ENCODE data around the gene RNASE12.
"Not testable (repeated sequence)": the region's sequence is repeated elsewhere in the genome, so short reads cannot be mapped to it uniquely, and the experiment has no call there.

The RNASE12 gene

DNA sequence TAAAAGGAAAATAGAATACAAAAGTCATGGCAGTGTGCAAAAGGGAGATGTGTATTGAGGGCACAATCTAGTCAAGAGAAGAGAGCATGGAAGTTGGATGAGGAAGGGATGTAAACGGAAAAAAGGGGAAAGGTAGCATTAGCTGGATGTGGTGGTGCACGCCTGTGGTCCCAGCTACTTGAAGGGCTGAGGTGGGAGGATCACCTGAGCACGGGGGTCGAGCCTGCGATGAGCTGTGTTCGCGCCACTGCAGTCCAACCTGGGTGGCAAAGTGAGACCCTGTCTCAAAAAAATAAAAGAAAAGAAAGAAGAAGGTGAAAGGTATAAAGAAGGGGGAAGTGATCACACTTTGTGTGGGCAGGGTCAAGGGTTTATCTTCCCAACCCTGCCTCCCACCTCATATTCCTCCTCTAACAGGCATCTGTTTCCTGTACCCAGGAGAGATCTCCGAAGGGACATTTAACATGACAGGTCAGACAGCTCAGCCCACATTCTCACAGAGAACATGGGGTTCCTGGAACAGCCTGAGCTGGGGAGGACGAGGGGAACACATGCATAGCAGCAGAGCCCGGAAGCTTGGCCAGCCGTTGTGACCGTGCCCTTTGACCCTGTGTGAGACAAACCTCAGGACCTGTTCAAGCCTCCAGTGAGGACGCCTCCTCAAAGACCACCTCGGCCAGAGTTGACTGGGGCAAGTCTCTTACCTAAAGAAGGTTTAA lies 12.2 kb downstream of the RNASE12 start:
- no peak for DNase-seq

DNA sequence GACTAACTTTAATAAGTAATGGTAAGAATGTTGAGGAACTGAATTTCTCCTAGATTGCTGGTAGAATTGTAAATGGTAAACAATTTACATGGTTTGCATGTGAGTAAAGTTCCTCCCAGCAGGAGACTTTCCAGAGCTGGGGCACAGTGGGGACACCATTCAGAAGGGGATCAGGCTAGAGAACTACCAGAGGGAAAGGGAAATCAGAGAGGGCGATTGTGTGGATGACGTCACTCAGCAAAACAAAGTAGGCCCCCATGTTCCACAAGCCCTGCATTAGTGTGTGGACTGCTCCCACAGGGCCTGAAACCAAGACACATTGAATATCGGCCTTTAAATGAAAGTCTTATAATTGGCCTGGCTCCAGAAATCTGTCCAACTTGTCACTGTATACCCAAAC lies 12.9 kb downstream of the RNASE12 start:
- no peak for DNase-seq

DNA sequence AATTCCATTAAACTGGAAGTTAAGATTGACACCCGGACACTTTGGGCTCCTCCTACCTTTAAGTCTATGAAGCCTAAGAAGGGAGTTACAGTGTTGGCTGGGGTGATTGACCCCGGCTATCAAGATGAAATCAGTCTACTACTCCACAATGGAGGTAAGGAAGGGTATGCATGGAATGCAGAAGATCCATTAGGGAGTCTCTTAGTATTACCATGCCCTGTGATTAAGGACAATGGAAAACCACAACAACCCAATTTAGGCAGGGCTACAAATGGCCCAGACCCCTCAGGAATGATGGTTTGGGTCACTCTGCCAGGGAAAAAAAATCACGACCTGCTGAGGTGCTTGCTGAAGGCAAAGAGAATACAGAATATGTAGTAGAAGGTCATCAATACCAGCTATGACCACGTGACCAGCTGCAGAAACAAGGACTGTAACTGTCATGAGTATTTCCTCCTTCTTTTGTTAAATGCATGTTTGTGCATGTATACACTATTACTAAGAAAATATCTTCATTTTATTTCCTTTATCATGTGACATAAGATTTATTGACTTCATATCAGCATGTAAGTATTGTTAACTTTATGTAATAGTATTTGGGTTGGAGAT lies 18.7 kb downstream of the RNASE12 start:
- DNase-seq = not testable (repeated sequence)

DNA sequence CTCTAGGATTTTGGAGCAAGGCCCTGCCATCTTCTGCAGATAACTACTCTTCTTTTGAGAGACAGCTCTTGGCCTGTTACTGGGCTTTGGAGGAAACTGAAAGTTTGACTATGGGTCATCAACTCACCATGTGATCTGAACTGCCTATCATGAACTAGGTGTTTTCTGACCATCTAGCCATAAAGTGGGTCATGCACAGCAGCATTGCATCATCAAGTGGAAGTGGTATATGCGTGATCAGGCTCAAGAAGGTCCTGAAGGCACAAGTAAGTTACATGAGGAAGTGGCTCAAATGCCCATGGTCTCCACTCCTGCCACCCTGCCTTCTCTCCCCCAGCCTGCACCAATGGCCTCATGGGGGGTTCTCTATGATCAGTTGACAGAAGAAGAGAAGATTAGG lies 20.5 kb downstream of the RNASE12 start:
- DNase-seq = not testable (repeated sequence)

DNA sequence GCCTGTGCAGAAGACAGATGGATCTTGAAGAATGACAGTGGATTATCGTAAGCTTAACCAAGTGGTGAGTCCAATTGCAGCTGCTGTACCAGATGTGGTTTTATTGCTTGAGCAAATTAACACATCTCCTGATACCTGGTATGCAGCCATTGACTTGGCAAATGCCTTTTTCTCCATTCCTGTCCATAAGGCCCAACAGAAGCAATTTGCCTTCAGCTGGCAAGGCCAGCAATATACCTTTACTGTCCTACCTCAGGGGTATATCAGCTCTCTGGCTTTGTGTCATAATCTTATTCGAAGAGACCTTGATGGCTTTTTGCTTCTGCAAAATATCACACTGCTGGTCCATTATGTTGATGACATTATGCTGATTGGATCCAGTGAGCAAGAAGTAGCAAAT lies 21.3 kb downstream of the RNASE12 start:
- not testable (repeated sequence) for DNase-seq

DNA sequence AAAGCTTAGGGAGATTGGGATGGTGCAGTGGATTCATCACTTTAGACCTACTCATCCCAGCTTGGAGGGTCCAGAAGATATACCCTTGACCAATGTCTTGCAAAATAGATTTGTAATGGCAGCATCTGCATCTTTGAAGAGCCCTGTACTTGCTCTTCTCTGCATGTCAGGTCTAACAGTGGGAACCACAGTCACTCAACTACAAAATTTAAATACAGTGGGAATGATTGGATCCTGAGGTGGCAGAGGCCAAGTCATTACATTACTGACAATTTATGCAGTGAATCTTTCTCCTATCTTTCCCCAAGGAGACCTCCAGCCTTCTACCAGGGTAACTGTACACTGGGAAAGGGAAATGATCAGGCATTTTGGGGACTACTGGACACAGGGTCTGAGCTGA lies 22.1 kb downstream of the RNASE12 start:
- DNase-seq = no peak

DNA sequence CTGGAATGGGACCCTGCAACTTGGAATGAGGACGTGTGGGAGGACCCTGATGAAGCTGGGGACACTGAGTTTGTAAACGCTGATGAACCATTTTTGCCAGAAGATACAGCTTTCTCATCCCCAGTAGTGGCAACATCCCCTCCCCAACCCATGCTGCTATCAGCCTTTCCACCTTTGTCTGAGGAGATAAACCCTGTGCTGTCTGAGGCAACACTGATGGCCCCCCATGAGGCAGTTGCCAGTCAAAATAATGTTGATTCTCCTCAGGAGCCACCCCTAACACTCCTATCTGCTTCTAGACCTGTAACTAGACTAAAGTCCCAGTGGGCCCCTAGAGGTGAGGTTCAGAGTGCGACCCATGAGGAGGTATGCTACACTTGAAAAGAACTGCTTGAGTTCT lies 22.8 kb downstream of the RNASE12 start:
- DNase-seq = no peak

DNA sequence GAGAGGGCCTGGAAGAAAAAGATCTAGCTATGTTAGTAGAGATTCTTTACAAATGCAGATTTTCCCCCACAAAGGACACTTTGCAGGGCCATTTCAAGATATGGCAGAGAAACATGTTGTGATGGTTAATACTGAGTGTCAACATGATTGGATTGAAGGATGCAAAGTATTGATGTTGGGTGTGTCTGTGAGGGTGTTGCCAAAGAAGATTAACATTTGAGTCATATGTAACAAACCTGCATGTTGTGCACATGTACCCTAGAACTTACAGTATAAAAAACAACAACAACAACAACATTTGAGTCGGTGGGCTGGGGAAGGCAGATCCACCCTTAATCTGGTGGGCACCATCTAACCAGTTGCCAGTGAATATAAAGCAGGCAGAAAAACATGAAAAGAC lies 24.0 kb downstream of the RNASE12 start:
- not testable (repeated sequence) for DNase-seq

DNA sequence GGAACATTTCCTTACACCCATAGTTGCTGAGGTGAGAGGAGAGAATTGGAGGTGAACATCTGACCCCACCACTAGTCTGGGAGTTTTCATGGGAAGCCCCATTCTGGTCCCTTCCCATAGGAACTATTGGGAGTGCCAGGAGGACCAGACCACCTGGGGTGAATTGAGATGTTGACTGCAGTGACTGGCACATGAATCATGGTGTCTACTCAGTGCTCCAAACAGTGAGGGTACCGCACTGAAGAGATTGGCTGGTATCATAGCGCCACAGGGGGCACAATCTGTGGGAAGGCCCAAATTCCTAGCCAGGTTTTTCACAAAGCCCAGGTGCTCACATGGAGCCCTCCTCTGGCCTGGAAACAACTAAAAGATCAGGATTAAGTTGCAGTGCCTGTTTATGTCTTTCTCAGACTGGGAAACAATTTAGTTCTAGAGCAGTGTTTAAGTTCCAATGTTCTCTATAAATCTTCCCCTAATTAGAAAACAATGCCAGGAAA lies 26.6 kb downstream of the RNASE12 start:
- no peak for DNase-seq

DNA sequence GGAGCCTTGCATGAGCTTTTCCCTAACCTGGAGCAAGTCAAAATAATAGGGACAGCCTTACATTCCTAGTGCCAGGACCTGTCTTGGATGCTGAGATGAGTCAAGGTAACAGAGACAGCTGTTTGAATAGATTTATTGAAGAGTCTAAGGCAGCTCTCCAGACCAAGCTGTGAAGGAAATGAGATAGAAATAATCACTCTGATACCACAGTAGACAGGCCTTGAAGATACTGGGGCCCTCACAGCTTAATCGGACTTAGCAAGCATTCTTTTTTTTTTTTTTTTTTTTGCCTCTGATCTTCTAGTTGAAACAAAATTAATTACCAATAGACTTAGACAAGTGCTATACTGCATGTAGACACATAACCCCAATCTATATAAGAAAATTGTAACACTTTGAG lies 27.2 kb downstream of the RNASE12 start:
- DNase-seq = no peak

DNA sequence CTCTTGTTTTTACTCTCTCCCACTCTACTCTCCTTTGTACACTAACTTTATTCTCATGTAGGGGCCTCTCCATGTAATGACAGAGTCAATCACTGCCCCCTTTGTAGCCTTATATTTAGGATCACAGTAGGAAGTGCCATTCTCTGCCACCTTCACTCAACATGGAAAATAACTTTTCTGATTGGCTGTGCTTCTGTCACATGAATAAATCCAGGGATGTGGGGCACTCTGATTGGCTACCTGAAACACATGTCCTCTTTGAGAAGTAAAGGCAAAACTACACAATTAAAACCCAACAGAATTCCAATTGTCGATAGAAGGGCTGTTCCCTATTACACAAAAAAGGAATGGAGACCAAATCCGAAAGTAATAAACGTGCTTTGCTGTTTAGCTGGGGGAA lies 30.2 kb downstream of the RNASE12 start, which contains the start of gene RNASE9:
TSS of gene RNASE9 (minus strand) at position 87 of the 400 bp plus-strand sequence.
- DNase-seq = no peak

DNA sequence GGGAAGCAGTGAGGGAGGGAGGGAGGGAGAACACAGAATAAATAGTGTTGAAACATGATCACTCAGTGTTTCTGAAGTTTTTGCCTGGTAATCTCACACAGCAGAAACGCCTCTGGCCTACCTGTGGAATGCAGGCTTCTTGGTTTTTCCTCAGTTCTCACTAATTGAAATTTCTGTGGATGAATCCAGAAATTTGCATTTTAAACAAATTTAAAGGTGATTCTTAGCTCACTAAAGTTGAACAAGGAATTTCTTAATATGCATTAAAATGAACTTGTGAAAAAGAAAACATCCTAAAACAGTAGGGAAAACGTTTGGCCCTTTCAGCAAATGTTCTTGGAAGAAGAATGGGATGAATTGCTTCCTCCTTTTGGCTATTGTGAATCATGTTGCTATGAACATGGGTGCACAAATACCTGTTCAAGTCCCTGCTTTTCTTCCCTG lies 31.7 kb downstream of the RNASE12 start:
- DNase-seq = no peak

DNA sequence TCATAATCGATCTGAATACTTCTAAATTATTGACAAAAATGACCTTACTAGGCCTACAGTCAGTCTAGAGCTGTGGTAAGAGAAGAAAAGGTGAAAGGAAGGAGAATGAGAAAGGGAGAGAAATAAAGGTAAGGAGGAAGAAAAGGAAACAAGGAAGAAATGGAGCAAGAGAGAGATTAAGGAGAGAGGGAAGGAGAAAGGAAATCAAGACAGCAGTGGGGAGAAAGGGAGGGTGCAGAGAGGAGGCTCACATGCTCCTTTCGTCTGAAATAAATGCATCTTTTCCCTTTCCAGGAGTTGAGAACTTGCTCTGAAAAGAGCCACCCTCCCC lies 34.0 kb downstream of the RNASE12 start:
- no peak for DNase-seq

DNA sequence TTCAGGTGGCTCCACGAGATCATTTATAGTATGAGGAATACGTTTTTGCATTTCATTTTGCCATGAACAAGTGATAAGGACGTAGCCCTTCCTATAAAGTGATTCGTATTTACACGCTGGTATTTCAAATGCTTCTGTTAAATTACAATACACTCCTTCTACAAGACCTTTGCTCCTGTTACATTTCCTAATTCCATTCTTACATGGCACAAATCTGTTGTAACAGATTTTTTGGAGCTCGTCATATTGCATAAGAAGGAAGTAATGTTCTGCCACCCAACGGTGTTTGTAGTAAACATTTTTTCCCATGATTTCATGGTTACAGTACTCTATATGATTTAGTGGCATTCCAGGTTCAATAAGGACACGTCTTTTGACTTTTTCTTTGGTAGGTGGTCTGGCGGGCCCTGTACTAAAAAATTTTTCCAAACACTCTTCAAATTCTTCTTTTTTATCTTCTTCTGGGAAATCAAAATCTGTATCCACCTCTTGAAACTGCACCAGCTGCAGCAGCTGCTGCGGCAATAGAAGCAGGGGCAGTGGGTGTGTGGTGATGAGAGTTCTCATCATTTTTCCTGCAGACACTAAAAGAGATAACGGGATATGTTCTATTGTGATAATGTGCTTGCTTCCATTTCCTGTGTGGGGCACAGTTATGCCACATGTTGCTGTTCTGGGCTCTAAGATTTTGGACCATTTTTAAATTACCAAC lies 34.5 kb downstream of the RNASE12 start:
- DNase-seq = no peak

DNA sequence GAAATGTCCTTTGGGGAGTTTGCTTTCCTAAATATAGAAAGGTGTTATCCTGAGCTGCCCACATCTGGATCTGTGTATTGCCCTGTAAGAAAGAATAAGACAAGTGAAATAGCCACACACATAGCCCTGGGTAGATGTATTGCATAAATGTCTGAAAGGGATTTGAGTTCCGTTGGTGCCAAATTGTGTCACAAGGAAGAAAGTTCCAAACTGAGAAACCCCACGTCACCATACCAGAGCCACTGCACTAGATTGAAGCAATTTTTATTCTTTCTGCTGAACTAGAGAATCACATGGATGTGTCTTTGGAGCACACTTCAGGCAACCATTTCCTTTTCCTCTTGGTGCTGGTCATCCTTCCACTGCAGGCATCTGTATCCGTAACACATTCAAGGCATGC lies 35.3 kb downstream of the RNASE12 start:
- no peak for DNase-seq

DNA sequence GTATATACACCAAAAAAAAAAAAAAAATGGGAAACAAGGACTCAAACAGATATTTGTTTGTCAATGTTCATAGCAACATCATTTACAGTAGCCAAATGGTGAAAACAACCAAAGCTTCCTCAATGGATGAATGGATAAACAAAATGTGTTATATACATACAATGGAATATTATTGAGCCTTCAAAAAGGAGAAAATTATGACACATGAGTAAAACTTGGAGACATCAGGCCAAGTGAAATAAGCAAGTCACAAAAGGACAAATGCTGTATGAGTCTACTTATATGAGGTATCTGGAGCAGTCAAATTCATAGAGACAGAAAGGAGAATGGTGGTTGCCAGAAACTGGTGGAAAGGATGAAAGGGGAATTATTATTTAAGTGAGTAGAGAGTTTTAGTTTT lies 38.2 kb downstream of the RNASE12 start:
- no peak for DNase-seq

DNA sequence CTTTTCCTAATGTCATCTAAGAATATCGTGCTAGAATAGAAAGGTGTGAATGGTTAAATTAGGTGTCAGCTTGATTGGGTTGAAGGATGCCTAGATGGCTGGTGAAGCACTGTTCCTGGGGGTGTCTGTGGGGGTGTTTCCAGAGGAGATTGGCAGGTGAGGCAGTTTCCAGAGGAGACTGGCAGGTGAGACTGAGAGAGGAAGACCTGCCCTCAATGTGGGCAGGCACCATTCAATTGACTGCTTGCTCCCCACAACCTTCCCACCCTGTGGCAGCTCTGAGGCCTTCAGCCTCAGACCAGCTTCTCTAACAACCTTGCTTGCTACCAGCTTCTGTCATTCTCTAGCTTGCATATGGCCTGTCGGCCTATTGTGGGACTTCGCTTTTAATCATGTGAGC lies 39.6 kb downstream of the RNASE12 start:
- DNase-seq = no peak

DNA sequence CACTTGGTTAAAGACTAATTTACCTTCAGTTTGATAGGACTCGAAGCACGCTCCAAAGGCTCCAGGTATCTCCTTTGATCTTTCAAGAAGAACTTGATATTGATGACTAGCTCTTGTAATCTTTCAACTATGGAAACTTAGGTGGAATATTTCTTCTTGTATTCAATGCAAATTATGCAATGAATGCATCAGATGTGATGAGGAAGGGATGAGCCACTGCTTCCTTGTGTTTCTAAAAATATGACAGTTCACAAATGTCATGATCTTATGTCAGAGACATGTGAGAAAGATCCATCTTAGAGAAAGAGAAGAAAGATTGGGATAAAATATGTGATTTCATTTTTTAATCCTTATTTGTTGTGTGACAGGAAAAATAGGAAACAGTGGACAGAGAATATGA lies 40.2 kb downstream of the RNASE12 start:
- DNase-seq = no peak

DNA sequence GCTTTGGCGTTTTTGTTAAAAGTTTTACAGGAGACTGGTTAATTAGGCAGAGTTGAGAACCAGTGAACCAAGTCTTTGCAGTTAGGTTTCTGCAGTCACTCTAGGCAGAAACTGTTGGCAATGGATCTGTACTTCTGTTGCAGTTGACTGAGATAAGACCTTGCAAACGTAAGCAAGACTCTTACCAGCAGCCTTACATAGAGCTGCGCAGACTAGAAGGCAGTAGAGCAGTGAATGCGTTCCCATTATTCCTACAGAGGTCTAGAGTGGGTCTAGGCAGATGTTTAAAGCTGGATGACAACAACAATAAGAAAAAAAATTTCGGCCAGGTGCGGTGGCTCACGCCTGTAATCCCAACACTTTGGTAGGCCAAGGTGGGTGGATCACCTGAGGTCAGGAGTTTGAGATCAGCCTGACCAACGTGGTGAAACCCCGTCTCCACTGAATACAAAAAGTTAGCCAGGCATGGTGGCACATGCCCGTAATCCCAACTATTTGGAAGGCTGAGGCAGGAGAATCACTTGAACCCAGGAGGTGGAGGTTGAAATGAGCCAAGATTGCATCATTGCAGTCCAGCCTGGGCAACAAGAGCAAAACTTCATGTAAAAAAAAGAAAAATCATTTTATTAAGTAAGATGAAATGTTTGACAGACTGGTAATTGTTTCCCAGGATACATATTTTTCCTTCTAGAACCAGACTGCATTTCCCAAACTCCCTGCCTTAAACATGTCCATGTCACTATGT lies 42.6 kb downstream of the RNASE12 start:
- no peak for DNase-seq

DNA sequence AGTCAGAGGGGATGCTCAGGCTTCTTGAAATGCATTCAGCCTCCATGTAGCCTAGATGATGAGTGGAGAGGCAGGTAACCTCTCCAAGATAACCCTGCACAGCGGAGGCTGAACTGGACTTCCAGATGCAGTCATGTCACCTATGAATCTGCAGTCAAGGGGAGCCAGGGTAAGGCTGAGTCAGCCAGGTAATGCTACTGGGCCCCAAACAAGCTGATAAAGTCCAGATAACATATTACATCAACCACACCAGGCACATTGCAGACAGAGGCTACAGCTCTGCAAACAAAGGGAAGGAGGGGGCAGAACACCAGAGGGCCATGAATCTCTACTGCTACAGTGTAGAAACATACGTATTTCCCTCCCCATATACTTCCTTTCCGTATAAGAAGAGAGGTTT lies 44.3 kb downstream of the RNASE12 start:
- no peak for DNase-seq

Data from NCI-H2029 treated with DMSO at 0.1 percent for 48 hours (cell line).